Stimulated activated CD8-positive, alpha-beta memory T cell treated with anti-CD3 and anti-CD28 coated beads, Interleukin-7, amount 100 ng/mL, for 1 hour (primary cell): Measurements from ENCODE around the gene CEP164.

Source experiments
- DNase-seq, 2 donors: peaks; one replicate each; pipeline ENCODE4 v3.0.0-alpha.2; 2020; ENCODE audit warnings: low read depth in 2 of 2

CEP164 gene

GRCh38 chr11:117420598-117420997, 92.9 kb downstream of the CEP164 start:
- DNase-seq = no peak

- no peak for DNase-seq
Measured at GRCh38 chr11:117421041-117421440, 93.4 kb downstream of the CEP164 start.

GRCh38 chr11:117421476-117421875, 93.8 kb downstream of the CEP164 start:
- no peak for DNase-seq

- no peak for DNase-seq
Measured at GRCh38 chr11:117423046-117423575, 95.5 kb downstream of the CEP164 start.

- no peak for DNase-seq
Measured at GRCh38 chr11:117424781-117425180, 97.1 kb downstream of the CEP164 start.

GRCh38 chr11:117425679-117426296, 98.1 kb downstream of the CEP164 start:
- DNase-seq = no peak

- peak; percentile 40 to 50 for DNase-seq
Measured at GRCh38 chr11:117426297-117426685, 98.6 kb downstream of the CEP164 start.

GRCh38 chr11:117426941-117427340, 99.3 kb downstream of the CEP164 start:
- no peak for DNase-seq

- no peak for DNase-seq
Measured at GRCh38 chr11:117427356-117427874, 99.8 kb downstream of the CEP164 start.

GRCh38 chr11:117428186-117428855, 100.7 kb downstream of the CEP164 start:
- DNase-seq = no peak

- DNase-seq = no peak
Measured at GRCh38 chr11:117428856-117429229, 101.2 kb downstream of the CEP164 start.

- DNase-seq = no peak
Measured at GRCh38 chr11:117430293-117430955, 102.8 kb downstream of the CEP164 start.

- no peak for DNase-seq
Measured at GRCh38 chr11:117431436-117431835, 103.8 kb downstream of the CEP164 start.

GRCh38 chr11:117433717-117434116, 106.1 kb downstream of the CEP164 start:
- DNase-seq = no peak

- no peak for DNase-seq
Measured at GRCh38 chr11:117434481-117434880, 106.8 kb downstream of the CEP164 start.

GRCh38 chr11:117435326-117435725, 107.7 kb downstream of the CEP164 start:
- DNase-seq = no peak

GRCh38 chr11:117437041-117437790, 109.6 kb downstream of the CEP164 start:
- DNase-seq = no peak

- DNase-seq = no peak
Measured at GRCh38 chr11:117437791-117438130, 110.1 kb downstream of the CEP164 start.

- no peak for DNase-seq
Measured at GRCh38 chr11:117438371-117439000, 110.8 kb downstream of the CEP164 start.

- DNase-seq = no peak
Measured at GRCh38 chr11:117439256-117439655, 111.6 kb downstream of the CEP164 start.

- DNase-seq = no peak
Measured at GRCh38 chr11:117440258-117440657, 112.6 kb downstream of the CEP164 start.
